ENCODE measurements around the gene PHF12. TPM values are rescaled to one million over a fixed set of nuclear protein-coding genes. Genes with fewer than 3 reads are reported as not detected.

PHF12 gene
- total and polyA plus RNA-seq, 2 experiments from 2014 or later, result 19.7 to 41.0 TPM

DNA sequence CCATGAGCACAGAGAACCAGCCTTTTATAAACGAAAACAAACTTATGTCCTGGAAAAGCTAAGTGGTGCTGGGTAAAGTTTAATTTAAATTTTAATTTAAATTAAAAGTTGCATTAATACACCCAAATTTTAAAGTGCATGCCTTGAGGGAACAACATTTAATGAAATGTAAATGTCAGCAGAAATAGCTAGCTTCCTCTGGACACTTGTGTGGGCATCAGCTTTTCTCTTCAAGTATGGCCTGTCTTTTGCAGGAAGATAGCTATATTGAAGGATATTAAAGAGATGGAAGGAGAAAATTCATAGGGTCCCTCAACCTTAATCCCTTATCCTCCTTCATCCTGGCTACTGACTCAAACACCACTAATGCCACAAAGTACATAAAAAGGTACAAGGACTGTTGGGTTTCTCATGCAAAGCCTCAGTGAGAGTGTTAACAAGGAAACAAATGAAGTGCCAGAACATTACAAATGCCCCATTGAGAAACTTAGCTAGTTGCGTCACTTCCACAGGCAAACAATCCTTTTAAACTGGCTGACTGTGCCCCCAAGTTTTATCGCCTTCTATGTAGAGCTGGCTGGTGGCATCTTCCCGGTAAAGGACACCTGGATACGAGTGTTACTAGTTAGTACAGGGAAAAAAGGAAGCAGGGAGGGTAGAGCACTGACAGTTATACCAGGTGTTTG, 14.1 kb downstream of the PHF12 start:
- peaks cover 9% of the 10 kb centered on the region; the same call in 1 of the 2 replicates for H3K36me3 ChIP-seq (ENCODE audit: insufficient read depth)
- no peak overlapping the region for H2AFZ ChIP-seq
- H3K27me3 ChIP-seq (ENCODE audit: insufficient read depth), result no peaks in the 10 kb centered on the region
- peaks cover 13% of the 10 kb centered on the region for H3F3A ChIP-seq (replicated peaks; ENCODE audit: low read depth)
- TF ChIP-seq, protein P1, sequence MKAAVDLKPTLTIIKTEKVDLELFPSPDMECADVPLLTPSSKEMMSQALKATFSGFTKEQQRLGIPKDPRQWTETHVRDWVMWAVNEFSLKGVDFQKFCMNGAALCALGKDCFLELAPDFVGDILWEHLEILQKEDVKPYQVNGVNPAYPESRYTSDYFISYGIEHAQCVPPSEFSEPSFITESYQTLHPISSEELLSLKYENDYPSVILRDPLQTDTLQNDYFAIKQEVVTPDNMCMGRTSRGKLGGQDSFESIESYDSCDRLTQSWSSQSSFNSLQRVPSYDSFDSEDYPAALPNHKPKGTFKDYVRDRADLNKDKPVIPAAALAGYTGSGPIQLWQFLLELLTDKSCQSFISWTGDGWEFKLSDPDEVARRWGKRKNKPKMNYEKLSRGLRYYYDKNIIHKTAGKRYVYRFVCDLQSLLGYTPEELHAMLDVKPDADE (IDR thresholded peaks at IDR 0.05), result no peak
- no peak for TF ChIP-seq NANOG (IDR thresholded peaks at IDR 0.05; ENCODE audit: borderline replicate concordance)
- TF ChIP-seq CREB1 (CRISPR knock-in tag; IDR thresholded peaks at IDR 0.05; ENCODE audit: low read depth), result no peak
- TF ChIP-seq, protein P2, sequence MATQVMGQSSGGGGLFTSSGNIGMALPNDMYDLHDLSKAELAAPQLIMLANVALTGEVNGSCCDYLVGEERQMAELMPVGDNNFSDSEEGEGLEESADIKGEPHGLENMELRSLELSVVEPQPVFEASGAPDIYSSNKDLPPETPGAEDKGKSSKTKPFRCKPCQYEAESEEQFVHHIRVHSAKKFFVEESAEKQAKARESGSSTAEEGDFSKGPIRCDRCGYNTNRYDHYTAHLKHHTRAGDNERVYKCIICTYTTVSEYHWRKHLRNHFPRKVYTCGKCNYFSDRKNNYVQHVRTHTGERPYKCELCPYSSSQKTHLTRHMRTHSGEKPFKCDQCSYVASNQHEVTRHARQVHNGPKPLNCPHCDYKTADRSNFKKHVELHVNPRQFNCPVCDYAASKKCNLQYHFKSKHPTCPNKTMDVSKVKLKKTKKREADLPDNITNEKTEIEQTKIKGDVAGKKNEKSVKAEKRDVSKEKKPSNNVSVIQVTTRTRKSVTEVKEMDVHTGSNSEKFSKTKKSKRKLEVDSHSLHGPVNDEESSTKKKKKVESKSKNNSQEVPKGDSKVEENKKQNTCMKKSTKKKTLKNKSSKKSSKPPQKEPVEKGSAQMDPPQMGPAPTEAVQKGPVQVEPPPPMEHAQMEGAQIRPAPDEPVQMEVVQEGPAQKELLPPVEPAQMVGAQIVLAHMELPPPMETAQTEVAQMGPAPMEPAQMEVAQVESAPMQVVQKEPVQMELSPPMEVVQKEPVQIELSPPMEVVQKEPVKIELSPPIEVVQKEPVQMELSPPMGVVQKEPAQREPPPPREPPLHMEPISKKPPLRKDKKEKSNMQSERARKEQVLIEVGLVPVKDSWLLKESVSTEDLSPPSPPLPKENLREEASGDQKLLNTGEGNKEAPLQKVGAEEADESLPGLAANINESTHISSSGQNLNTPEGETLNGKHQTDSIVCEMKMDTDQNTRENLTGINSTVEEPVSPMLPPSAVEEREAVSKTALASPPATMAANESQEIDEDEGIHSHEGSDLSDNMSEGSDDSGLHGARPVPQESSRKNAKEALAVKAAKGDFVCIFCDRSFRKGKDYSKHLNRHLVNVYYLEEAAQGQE (IDR thresholded peaks at IDR 0.05; ENCODE audit: unreplicated experiment), result no peak
- no peak for TF ChIP-seq EZH2phosphoT487 (IDR thresholded peaks at IDR 0.05; ENCODE audit: unreplicated experiment)
- TF ChIP-seq STAT1 (IDR thresholded peaks at IDR 0.05; ENCODE audit: unreplicated experiment), result no peak
- TF ChIP-seq ZNF331 (CRISPR knock-in tag; IDR thresholded peaks at IDR 0.05; ENCODE audit: low read depth), result no peak
- TF ChIP-seq, protein P3, sequence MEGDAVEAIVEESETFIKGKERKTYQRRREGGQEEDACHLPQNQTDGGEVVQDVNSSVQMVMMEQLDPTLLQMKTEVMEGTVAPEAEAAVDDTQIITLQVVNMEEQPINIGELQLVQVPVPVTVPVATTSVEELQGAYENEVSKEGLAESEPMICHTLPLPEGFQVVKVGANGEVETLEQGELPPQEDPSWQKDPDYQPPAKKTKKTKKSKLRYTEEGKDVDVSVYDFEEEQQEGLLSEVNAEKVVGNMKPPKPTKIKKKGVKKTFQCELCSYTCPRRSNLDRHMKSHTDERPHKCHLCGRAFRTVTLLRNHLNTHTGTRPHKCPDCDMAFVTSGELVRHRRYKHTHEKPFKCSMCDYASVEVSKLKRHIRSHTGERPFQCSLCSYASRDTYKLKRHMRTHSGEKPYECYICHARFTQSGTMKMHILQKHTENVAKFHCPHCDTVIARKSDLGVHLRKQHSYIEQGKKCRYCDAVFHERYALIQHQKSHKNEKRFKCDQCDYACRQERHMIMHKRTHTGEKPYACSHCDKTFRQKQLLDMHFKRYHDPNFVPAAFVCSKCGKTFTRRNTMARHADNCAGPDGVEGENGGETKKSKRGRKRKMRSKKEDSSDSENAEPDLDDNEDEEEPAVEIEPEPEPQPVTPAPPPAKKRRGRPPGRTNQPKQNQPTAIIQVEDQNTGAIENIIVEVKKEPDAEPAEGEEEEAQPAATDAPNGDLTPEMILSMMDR (conservative IDR thresholded peaks at IDR 0.05; ENCODE audit: low read depth in 2 of 2), result no peak
- no peak for TF ChIP-seq ZNF114 (CRISPR knock-in tag; IDR thresholded peaks at IDR 0.05)
- TF ChIP-seq, protein P4, sequence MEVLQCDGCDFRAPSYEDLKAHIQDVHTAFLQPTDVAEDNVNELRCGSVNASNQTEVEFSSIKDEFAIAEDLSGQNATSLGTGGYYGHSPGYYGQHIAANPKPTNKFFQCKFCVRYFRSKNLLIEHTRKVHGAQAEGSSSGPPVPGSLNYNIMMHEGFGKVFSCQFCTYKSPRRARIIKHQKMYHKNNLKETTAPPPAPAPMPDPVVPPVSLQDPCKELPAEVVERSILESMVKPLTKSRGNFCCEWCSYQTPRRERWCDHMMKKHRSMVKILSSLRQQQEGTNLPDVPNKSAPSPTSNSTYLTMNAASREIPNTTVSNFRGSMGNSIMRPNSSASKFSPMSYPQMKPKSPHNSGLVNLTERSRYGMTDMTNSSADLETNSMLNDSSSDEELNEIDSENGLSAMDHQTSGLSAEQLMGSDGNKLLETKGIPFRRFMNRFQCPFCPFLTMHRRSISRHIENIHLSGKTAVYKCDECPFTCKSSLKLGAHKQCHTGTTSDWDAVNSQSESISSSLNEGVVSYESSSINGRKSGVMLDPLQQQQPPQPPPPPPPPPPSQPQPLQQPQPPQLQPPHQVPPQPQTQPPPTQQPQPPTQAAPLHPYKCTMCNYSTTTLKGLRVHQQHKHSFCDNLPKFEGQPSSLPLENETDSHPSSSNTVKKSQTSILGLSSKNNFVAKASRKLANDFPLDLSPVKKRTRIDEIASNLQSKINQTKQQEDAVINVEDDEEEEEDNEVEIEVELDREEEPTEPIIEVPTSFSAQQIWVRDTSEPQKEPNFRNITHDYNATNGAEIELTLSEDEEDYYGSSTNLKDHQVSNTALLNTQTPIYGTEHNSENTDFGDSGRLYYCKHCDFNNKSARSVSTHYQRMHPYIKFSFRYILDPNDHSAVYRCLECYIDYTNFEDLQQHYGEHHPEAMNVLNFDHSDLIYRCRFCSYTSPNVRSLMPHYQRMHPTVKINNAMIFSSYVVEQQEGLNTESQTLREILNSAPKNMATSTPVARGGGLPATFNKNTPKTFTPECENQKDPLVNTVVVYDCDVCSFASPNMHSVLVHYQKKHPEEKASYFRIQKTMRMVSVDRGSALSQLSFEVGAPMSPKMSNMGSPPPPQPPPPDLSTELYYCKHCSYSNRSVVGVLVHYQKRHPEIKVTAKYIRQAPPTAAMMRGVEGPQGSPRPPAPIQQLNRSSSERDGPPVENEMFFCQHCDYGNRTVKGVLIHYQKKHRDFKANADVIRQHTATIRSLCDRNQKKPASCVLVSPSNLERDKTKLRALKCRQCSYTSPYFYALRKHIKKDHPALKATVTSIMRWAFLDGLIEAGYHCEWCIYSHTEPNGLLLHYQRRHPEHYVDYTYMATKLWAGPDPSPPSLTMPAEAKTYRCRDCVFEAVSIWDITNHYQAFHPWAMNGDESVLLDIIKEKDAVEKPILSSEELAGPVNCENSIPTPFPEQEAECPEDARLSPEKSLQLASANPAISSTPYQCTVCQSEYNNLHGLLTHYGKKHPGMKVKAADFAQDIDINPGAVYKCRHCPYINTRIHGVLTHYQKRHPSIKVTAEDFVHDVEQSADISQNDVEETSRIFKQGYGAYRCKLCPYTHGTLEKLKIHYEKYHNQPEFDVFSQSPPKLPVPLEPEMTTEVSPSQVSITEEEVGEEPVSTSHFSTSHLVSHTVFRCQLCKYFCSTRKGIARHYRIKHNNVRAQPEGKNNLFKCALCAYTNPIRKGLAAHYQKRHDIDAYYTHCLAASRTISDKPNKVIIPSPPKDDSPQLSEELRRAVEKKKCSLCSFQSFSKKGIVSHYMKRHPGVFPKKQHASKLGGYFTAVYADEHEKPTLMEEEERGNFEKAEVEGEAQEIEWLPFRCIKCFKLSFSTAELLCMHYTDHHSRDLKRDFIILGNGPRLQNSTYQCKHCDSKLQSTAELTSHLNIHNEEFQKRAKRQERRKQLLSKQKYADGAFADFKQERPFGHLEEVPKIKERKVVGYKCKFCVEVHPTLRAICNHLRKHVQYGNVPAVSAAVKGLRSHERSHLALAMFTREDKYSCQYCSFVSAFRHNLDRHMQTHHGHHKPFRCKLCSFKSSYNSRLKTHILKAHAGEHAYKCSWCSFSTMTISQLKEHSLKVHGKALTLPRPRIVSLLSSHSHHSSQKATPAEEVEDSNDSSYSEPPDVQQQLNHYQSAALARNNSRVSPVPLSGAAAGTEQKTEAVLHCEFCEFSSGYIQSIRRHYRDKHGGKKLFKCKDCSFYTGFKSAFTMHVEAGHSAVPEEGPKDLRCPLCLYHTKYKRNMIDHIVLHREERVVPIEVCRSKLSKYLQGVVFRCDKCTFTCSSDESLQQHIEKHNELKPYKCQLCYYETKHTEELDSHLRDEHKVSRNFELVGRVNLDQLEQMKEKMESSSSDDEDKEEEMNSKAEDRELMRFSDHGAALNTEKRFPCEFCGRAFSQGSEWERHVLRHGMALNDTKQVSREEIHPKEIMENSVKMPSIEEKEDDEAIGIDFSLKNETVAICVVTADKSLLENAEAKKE (CRISPR knock-in tag; IDR thresholded peaks at IDR 0.05), result no peak
- no peak for TF ChIP-seq EZH2 (IDR thresholded peaks at IDR 0.05; ENCODE audit: low read depth, unreplicated experiment)
- no peak for TF ChIP-seq POLR2AphosphoS5 (IDR thresholded peaks at IDR 0.05; ENCODE audit: low read depth)
- no peak for TF ChIP-seq JUNB (IDR thresholded peaks at IDR 0.05; ENCODE audit: unreplicated experiment)
- peaks cover 55% of the 10 kb centered on the region for H3K4me1 ChIP-seq (ENCODE audit: insufficient read depth)
- peaks cover 100% of the 10 kb centered on the region for H3K79me2 ChIP-seq (replicated peaks; ENCODE audit: insufficient read depth)
- Mint-ChIP-seq H3K4me1 (peaks cover 58% of the 10 kb centered on the region), H3K9me3 (no peaks in the 10 kb centered on the region), H3K27ac (no peak overlapping the region), H3K4me3 (no peak overlapping the region), H3K27me3 (ENCODE audit: insufficient read depth, low read depth, poor library complexity) (no peaks in the 10 kb centered on the region), H3K36me3 (ENCODE audit: low read depth) (peaks cover 17% of the 10 kb centered on the region)
- no peak for ATAC-seq
- H3K4me2 ChIP-seq, result peak overlapping the region; percentile 67
- no peaks in the 10 kb centered on the region for H3K9me2 ChIP-seq (ENCODE audit: insufficient read depth)
- DNase-seq (ENCODE audit: low spot score), result peak; percentile 22
- peak overlapping the region; percentile 34; the same call in 1 of the 2 replicates for H3K27ac ChIP-seq (ENCODE audit: low read depth)
- H3K4me3 ChIP-seq, result no peak overlapping the region
- H4K20me1 ChIP-seq (replicated peaks; ENCODE audit: insufficient read depth), result peaks cover 78% of the 10 kb centered on the region

All from GM23338 (cell line).